Activated CD4-positive, alpha-beta T cell treated with anti-CD3 and anti-CD28 coated beads, Interleukin-2, amount 10 ng/mL, durations not matched to agents 24 days and 14 days (primary cell): Measurements from ENCODE around the gene MYO9A. TPM values are rescaled to one million over a fixed set of nuclear protein-coding genes. Genes with fewer than 3 reads are reported as not detected.

ENCODE experiments used
- DNase-seq: peaks from one replicate; pipeline ENCODE4 v3.0.0; 2022
- H3K27ac Mint-ChIP-seq: one replicate; pipeline ENCODE4 v1.8.0; 2022; ENCODE audit warnings: mild to moderate bottlenecking, mixed read lengths
- H3K27me3 Mint-ChIP-seq: one replicate; pipeline ENCODE4 v1.8.0; 2022; ENCODE audit warnings: mixed read lengths
- H3K36me3 Mint-ChIP-seq: one replicate; pipeline ENCODE4 v1.8.0; 2022; ENCODE audit warnings: low read depth, mild to moderate bottlenecking, mixed read lengths
- H3K4me1 Mint-ChIP-seq: one replicate; pipeline ENCODE4 v1.8.0; 2021; ENCODE audit warnings: mixed read lengths
- H3K4me3 Mint-ChIP-seq: one replicate; pipeline ENCODE4 v1.8.0; 2022; ENCODE audit warnings: mild to moderate bottlenecking, moderate library complexity, mixed read lengths
- H3K9me3 Mint-ChIP-seq: one replicate; pipeline ENCODE4 v1.8.0; 2021; ENCODE audit warnings: mixed read lengths
- intact Hi-C: fragments of 100-400 bp; cut with micrococcal nuclease; formaldehyde crosslinking; loops from one replicate; pipeline ENCODE4 v1.15.1; 2023
- total RNA-seq: library from RNA; stranded (reverse); gene quantifications from 2 replicates; pipeline ENCODE4 v1.2.3, GENCODE V29; 2022

Gene MYO9A
- total RNA-seq, result 19.4 and 21.3 TPM in 2 replicates

DNA sequence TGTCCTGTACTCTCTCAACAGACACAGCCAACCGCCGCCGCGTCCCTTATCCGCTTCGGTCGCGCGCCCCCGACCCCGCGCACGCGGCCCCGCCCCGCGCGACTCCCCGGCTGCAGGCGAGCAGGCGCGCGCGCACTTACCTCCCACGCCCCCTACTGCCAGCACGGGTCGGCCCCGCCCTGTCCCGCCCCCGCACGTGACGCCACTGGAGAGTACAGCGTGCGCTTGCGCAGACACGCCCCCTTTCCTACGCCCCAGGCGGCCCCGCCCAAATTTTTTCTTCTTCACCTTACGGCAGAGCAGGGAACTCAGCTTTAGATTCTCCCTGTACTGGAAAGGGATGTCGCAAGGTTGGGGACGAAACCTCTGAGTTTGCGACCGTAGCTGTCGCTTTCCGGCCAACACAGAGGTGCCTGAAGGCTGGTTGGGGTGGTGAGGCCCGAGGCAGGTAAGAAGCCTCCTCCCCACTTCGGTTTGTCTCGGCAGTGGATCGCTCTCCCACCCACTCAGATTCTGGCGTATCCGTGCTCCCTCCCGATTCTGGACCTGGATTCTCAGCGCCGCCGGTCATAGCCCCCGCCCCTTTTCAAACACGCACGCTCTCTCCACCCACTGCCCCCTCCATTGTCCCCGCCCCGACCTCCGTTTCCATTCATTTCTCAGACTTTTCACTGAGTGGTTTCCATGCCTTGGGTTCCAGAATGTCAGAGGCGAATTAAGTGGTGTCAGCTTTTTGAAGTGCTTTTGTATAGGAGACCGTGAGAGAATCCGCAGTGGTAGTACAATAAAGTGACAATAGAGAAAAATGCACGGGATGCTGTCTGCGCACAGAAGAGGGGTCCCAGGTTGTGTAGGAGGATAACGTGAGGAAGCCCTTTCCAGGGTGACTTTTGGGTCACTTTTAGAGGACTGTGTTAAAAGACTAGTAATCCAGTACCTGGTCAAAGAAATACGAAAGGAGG, at the start of gene MYO9A, which contains the start of gene SENP8:
Gene MYO9A, minus strand, starts transcription at position 134 of the 962 bp plus-strand sequence. CDS start 71,587 bp downstream, outside the sequence.
Gene SENP8, plus strand, starts transcription at position 387 of the 962 bp plus-strand sequence. CDS start 21,221 bp downstream, outside the sequence.
- Mint-ChIP-seq H3K4me1 (peaks cover 24% of the 10 kb centered on the region), H3K36me3 (no peaks in the 10 kb centered on the region), H3K4me3 (peak within 1 kb of the TSS; percentile 95), H3K9me3 (no peaks in the 10 kb centered on the region), H3K27me3 (peaks cover 15% of the 10 kb centered on the region), H3K27ac (peak within 1 kb of the TSS; percentile 99)
- DNase-seq, result peak; percentile 98
- intact Hi-C loops, result loop anchor here (1.0 to 10.0 kb wide), 7 partner anchors 38 to 1877 kb away; partner anchors contain the start of genes ADPGK, ARIH1, BBS4 and HIGD2B

- Mint-ChIP-seq H3K27me3 (peaks cover 5% of the 10 kb centered on the region), H3K36me3 (no peaks in the 10 kb centered on the region), H3K4me1 (peaks cover 12% of the 10 kb centered on the region), H3K4me3 (no peak overlapping the region), H3K9me3 (no peaks in the 10 kb centered on the region), H3K27ac (no peak overlapping the region)
- intact Hi-C loops, result no loop called here
- DNase-seq, result no peak
These were observed 49.5 kb upstream of the MYO9A start for GRCh38 chr15:72167445-72167844.

GRCh38 chr15:72166716-72167417, 48.9 kb upstream of the MYO9A start:
- H3K4me3 Mint-ChIP-seq, result no peak overlapping the region
- H3K9me3 Mint-ChIP-seq, result no peaks in the 10 kb centered on the region
- peaks cover 5% of the 10 kb centered on the region for H3K27me3 Mint-ChIP-seq
- peaks cover 12% of the 10 kb centered on the region for H3K4me1 Mint-ChIP-seq
- H3K27ac Mint-ChIP-seq, result no peak overlapping the region
- no peak for DNase-seq
- intact Hi-C loops, result no loop called here
- H3K36me3 Mint-ChIP-seq, result no peaks in the 10 kb centered on the region

- intact Hi-C loops, result no loop called here
- no peak for DNase-seq
- peaks cover 9% of the 10 kb centered on the region for H3K27me3 Mint-ChIP-seq
- peaks cover 8% of the 10 kb centered on the region for H3K4me1 Mint-ChIP-seq
- no peak overlapping the region for H3K27ac Mint-ChIP-seq
- H3K4me3 Mint-ChIP-seq, result no peak overlapping the region
- no peaks in the 10 kb centered on the region for H3K36me3 Mint-ChIP-seq
- H3K9me3 Mint-ChIP-seq, result no peaks in the 10 kb centered on the region
These were observed 45.8 kb upstream of the MYO9A start for GRCh38 chr15:72163719-72164118.

- H3K36me3 Mint-ChIP-seq, result no peaks in the 10 kb centered on the region
- no peak overlapping the region for H3K27ac Mint-ChIP-seq
- no peak for DNase-seq
- H3K4me3 Mint-ChIP-seq, result no peak overlapping the region
- intact Hi-C loops, result no loop called here
- no peaks in the 10 kb centered on the region for H3K9me3 Mint-ChIP-seq
- peaks cover 12% of the 10 kb centered on the region for H3K27me3 Mint-ChIP-seq
- no peaks in the 10 kb centered on the region for H3K4me1 Mint-ChIP-seq
These were observed 44.6 kb upstream of the MYO9A start for GRCh38 chr15:72162569-72162968.

- Mint-ChIP-seq H3K27ac (no peak overlapping the region), H3K9me3 (no peaks in the 10 kb centered on the region)
- intact Hi-C loops, result no loop called here
These were observed 43.6 kb upstream of the MYO9A start for GRCh38 chr15:72161361-72162132.

GRCh38 chr15:72160696-72161245, 42.8 kb upstream of the MYO9A start:
- intact Hi-C loops, result no loop called here
- H3K36me3 Mint-ChIP-seq, result no peaks in the 10 kb centered on the region
- H3K27me3 Mint-ChIP-seq, result peaks cover 13% of the 10 kb centered on the region
- H3K4me1 Mint-ChIP-seq, result peaks cover 3% of the 10 kb centered on the region
- no peak for DNase-seq
- H3K4me3 Mint-ChIP-seq, result no peak overlapping the region
- H3K27ac Mint-ChIP-seq, result no peak overlapping the region
- no peaks in the 10 kb centered on the region for H3K9me3 Mint-ChIP-seq

More at GRCh38 chr15:72161361-72162132, 43.6 kb upstream of the MYO9A start:
- Mint-ChIP-seq H3K27me3 (peaks cover 16% of the 10 kb centered on the region), H3K36me3 (no peaks in the 10 kb centered on the region), H3K4me1 (no peaks in the 10 kb centered on the region), H3K4me3 (no peak overlapping the region)
- no peak for DNase-seq

DNA sequence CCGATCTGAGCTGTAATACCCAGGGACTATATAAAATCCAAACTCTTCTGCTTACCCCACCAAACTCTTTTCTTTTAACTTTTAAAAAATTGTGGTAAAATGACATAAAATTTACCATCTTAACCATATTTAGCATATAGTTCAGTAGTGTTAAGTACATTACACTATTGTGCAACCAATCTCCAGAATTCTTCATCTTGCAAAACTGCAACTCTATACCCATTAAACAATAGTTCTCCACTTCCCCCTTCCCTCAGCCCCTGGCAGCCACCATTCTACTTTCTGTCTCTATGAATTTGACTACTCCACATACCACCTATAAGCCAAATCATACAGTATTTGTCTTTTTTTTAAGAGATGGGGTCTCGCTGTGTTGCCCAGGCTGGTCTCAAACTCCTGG, 39.0 kb upstream of the MYO9A start:
- H3K27ac Mint-ChIP-seq, result no peak overlapping the region
- H3K36me3 Mint-ChIP-seq, result no peaks in the 10 kb centered on the region
- no peak overlapping the region for H3K4me3 Mint-ChIP-seq
- peaks cover 11% of the 10 kb centered on the region for H3K27me3 Mint-ChIP-seq
- intact Hi-C loops, result loop anchor here (1.0 to 2.0 kb wide), 4 partner anchors 39 to 412 kb away; partner anchors contain the start of genes MYO9A and SENP8
- H3K4me1 Mint-ChIP-seq, result peaks cover 6% of the 10 kb centered on the region
- no peak for DNase-seq
- H3K9me3 Mint-ChIP-seq, result no peaks in the 10 kb centered on the region

GRCh38 chr15:72155635-72156616, 38.0 kb upstream of the MYO9A start:
- Mint-ChIP-seq H3K36me3 (no peaks in the 10 kb centered on the region), H3K27me3 (peaks cover 13% of the 10 kb centered on the region), H3K4me1 (peaks cover 6% of the 10 kb centered on the region), H3K4me3 (peak overlapping the region; percentile 80), H3K27ac (peak overlapping the region; percentile 10), H3K9me3 (no peaks in the 10 kb centered on the region)
- intact Hi-C loops, result loop anchor here (1.0 to 2.0 kb wide), 4 partner anchors 38 to 411 kb away; partner anchors contain the start of genes MYO9A and SENP8
- peak; percentile 94 for DNase-seq

- H3K27ac Mint-ChIP-seq, result no peak overlapping the region
- H3K4me1 Mint-ChIP-seq, result peaks cover 6% of the 10 kb centered on the region
- DNase-seq, result no peak
- no peaks in the 10 kb centered on the region for H3K9me3 Mint-ChIP-seq
- H3K27me3 Mint-ChIP-seq, result peaks cover 13% of the 10 kb centered on the region
- peak overlapping the region; percentile 80 for H3K4me3 Mint-ChIP-seq
- intact Hi-C loops, result no loop called here
- no peaks in the 10 kb centered on the region for H3K36me3 Mint-ChIP-seq
These were observed 37.2 kb upstream of the MYO9A start for GRCh38 chr15:72155003-72155621.

GRCh38 chr15:72154316-72154715, 36.4 kb upstream of the MYO9A start:
- Mint-ChIP-seq H3K4me1 (peaks cover 6% of the 10 kb centered on the region), H3K27me3 (peaks cover 13% of the 10 kb centered on the region), H3K9me3 (no peaks in the 10 kb centered on the region), H3K36me3 (no peaks in the 10 kb centered on the region), H3K27ac (no peak overlapping the region), H3K4me3 (no peak overlapping the region)
- DNase-seq, result no peak
- intact Hi-C loops, result no loop called here
